CD4-positive, alpha-beta T cell treated with Interleukin-1 beta for 1 hour (primary cell): Measurements from ENCODE around the gene RTN3.
A peak's percentile ranks its signal among the peaks of the same experiment; 100 is the strongest.

Source experiments
- DNase-seq, 2 donors: peaks; one replicate each; pipeline ENCODE4 v3.0.0-alpha.2; 2020 to 2022

The RTN3 gene

GRCh38 chr11:63747011-63747410, 65.7 kb downstream of the RTN3 start:
- no peak for DNase-seq

- no peak for DNase-seq
These were observed 68.3 kb downstream of the RTN3 start for GRCh38 chr11:63749624-63750023.

- no peak for DNase-seq
These were observed 75.8 kb downstream of the RTN3 start for GRCh38 chr11:63756919-63757761.

- DNase-seq = no peak
These were observed 79.3 kb downstream of the RTN3 start for GRCh38 chr11:63760487-63761079.

- no peak for DNase-seq
These were observed 79.9 kb downstream of the RTN3 start for GRCh38 chr11:63761188-63761587.

- DNase-seq = no peak
These were observed 80.8 kb downstream of the RTN3 start for GRCh38 chr11:63761931-63762653.

- no peak for DNase-seq
These were observed 81.6 kb downstream of the RTN3 start for GRCh38 chr11:63762654-63763495.

GRCh38 chr11:63763496-63764339, 82.4 kb downstream of the RTN3 start:
- DNase-seq = no peak

GRCh38 chr11:63764340-63764678, 83.0 kb downstream of the RTN3 start:
- no peak for DNase-seq

GRCh38 chr11:63764679-63765647, 83.7 kb downstream of the RTN3 start:
- no peak for DNase-seq

- DNase-seq = no peak
These were observed 84.5 kb downstream of the RTN3 start for GRCh38 chr11:63765688-63766241.

- no peak for DNase-seq
These were observed 85.4 kb downstream of the RTN3 start for GRCh38 chr11:63766531-63767235.

GRCh38 chr11:63767267-63767564, 85.9 kb downstream of the RTN3 start:
- DNase-seq = no peak

GRCh38 chr11:63767565-63768236, 86.4 kb downstream of the RTN3 start:
- DNase-seq = peak; percentile 23 to 48

- DNase-seq = peak; percentile 62
These were observed 87.1 kb downstream of the RTN3 start, which contains the start of gene ZFTA for GRCh38 chr11:63768237-63769041. ZFTA (minus strand) TSS chr11:63768775; CDS start chr11:63768622, 153 bp downstream.

- DNase-seq = peak; percentile 23 to 31
These were observed 87.9 kb downstream of the RTN3 start for GRCh38 chr11:63769042-63769713.

GRCh38 chr11:63769714-63770455, 88.6 kb downstream of the RTN3 start:
- peak in 1 of 2 donors; percentile 2 for DNase-seq
